Caco-2 (cell line): ENCODE measurements around the gene OGDH. TPM values are rescaled to one million over a fixed set of nuclear protein-coding genes. Genes with fewer than 3 reads are reported as not detected.

Source experiments
- BruUV-seq: library from RNA; stranded (reverse); fragments of 400-500 nt; replicated peaks from 2 replicates; lab custom pipeline; 2021; lab: Mats Ljungman, UMichigan
- CTCF ChIA-PET: fragments of 300-600 bp; sonication (Branson Sonifier 250); formaldehyde crosslinking; loops from one replicate; lab custom pipeline; 2022; ENCODE audit warnings: antibody characterized with exemption; lab: Charles Lee
- POLR2A ChIA-PET: fragments of 300-600 bp; sonication (Branson Sonifier 250); formaldehyde crosslinking; loops from one replicate; lab custom pipeline; 2022; ENCODE audit warnings: antibody characterized with exemption; lab: Charles Lee
- DNase-seq, 2 experiments: peaks; one replicate each; pipeline versions ENCODE4 v3.0.0 to v3.0.0-alpha.2; 2020 to 2022
- H3K27me3 ChIP-seq: replicated peaks from 2 replicates; pipeline ENCODE4 v1.6.0; 2011; ENCODE audit warnings: low read length; ENCODE audit not compliant: control insufficient read depth, insufficient read depth
- H3K36me3 ChIP-seq: 2 replicates; pipeline ENCODE4 v1.5.1; 2011; ENCODE audit warnings: low read length; ENCODE audit not compliant: control insufficient read depth, insufficient read depth
- H3K4me1 ChIP-seq: fragments of 250-450 bp; sonication (Bioruptor Pico); 2 replicates; pipeline ENCODE4 v1.5.1; 2020; ENCODE audit warnings: mild to moderate bottlenecking
- H3K4me3 ChIP-seq: 2 replicates; pipeline ENCODE4 v1.5.1; 2011; ENCODE audit warnings: low read depth, mild to moderate bottlenecking, control low read depth, low read length
- H3K9me3 ChIP-seq: fragments of 250-450 bp; sonication (Bioruptor Pico); 2 replicates; pipeline ENCODE4 v1.5.1; 2020; ENCODE audit warnings: mild to moderate bottlenecking, moderate library complexity
- H3K27ac Mint-ChIP-seq: one replicate; pipeline ENCODE4 v1.8.0; 2022; ENCODE audit warnings: mixed read lengths; ENCODE audit not compliant: unreplicated experiment
- H3K27me3 Mint-ChIP-seq: one replicate; pipeline ENCODE4 v1.8.0; 2022; ENCODE audit warnings: mixed read lengths; ENCODE audit not compliant: insufficient read depth, unreplicated experiment
- H3K36me3 Mint-ChIP-seq: one replicate; pipeline ENCODE4 v1.8.0; 2022; ENCODE audit warnings: mild to moderate bottlenecking, mixed read lengths; ENCODE audit not compliant: insufficient read depth, unreplicated experiment
- H3K4me1 Mint-ChIP-seq: one replicate; pipeline ENCODE4 v1.8.0; 2022; ENCODE audit warnings: low read depth, mixed read lengths; ENCODE audit not compliant: unreplicated experiment
- H3K4me3 Mint-ChIP-seq: one replicate; pipeline ENCODE4 v1.8.0; 2022; ENCODE audit warnings: mild to moderate bottlenecking, moderate library complexity, mixed read lengths; ENCODE audit not compliant: unreplicated experiment
- H3K9me3 Mint-ChIP-seq: one replicate; pipeline ENCODE4 v1.8.0; 2022; ENCODE audit warnings: mixed read lengths; ENCODE audit not compliant: unreplicated experiment
- intact Hi-C: fragments of 100-400 bp; cut with micrococcal nuclease; formaldehyde crosslinking; loops from one replicate; pipeline ENCODE4 v1.10.0; 2022; ENCODE audit not compliant: unreplicated experiment
- total RNA-seq: library from RNA; stranded (reverse); gene quantifications from 2 replicates; pipeline ENCODE4 v1.2.3, GENCODE V29; 2022
- TF ChIP-seq, protein P1 (sequence below), 2 experiments: fragments of 200-600 bp in 1 of 2; IDR thresholded peaks; 1 replicate in 1 of 2; 2 replicates in 1 of 2; pipeline versions ENCODE4 v1.5.1 to v1.8.0; 2011 to 2022; ENCODE audit warnings: antibody characterized with exemption in 1 of 2, control low read depth in 1 of 2, inconsistent platforms in 1 of 2, low read depth in 1 of 2, low read length in 1 of 2, mild to moderate bottlenecking in 1 of 2, moderate library complexity in 1 of 2; ENCODE audit not compliant: insufficient read depth in 1 of 2, severe bottlenecking in 1 of 2, unreplicated experiment in 1 of 2

Gene OGDH
- total RNA-seq, 1 experiment from 2014 or later = 62.1 TPM

DNA sequence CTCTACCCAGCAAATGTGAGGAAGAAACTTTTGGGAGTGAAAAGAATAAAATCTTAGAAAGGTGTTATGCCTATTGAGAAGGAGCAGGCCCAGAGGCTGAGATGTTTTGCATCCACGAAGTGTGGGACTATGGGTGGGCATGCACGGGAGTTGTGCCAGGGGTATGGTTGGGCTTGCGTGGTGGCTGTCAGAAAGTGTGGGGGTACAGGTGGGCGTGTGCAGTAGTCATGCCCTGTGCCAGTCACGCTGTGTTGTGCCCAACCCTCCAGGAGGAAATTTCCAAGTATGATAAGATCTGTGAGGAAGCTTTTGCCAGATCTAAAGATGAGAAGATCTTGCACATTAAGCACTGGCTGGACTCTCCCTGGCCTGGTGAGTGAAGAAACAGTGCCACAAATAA lies 89.3 kb downstream of the OGDH start:
- no peaks in the 10 kb centered on the region for H3K4me1 ChIP-seq
- no peak for DNase-seq
- TF ChIP-seq, protein P1, sequence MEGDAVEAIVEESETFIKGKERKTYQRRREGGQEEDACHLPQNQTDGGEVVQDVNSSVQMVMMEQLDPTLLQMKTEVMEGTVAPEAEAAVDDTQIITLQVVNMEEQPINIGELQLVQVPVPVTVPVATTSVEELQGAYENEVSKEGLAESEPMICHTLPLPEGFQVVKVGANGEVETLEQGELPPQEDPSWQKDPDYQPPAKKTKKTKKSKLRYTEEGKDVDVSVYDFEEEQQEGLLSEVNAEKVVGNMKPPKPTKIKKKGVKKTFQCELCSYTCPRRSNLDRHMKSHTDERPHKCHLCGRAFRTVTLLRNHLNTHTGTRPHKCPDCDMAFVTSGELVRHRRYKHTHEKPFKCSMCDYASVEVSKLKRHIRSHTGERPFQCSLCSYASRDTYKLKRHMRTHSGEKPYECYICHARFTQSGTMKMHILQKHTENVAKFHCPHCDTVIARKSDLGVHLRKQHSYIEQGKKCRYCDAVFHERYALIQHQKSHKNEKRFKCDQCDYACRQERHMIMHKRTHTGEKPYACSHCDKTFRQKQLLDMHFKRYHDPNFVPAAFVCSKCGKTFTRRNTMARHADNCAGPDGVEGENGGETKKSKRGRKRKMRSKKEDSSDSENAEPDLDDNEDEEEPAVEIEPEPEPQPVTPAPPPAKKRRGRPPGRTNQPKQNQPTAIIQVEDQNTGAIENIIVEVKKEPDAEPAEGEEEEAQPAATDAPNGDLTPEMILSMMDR (IDR thresholded peaks at IDR 0.05; ENCODE audit: insufficient read depth in 1 of 2, low read depth in 1 of 2, low read length in 1 of 2, severe bottlenecking in 1 of 2, unreplicated experiment in 1 of 2) = no peak
- CTCF ChIA-PET = no interaction called here
- peaks cover 65% of the 10 kb centered on the region for H3K36me3 Mint-ChIP-seq
- BruUV-seq = no TSS peak
- no peak overlapping the region for H3K4me3 Mint-ChIP-seq
- H3K4me3 ChIP-seq = no peak overlapping the region
- POLR2A ChIA-PET = no interaction called here
- no peak overlapping the region for H3K27ac Mint-ChIP-seq
- no peaks in the 10 kb centered on the region for H3K9me3 Mint-ChIP-seq
- intact Hi-C loops = no loop called here
- no peaks in the 10 kb centered on the region for H3K4me1 Mint-ChIP-seq
- no peaks in the 10 kb centered on the region for H3K9me3 ChIP-seq
- no peaks in the 10 kb centered on the region for H3K27me3 Mint-ChIP-seq
- H3K36me3 ChIP-seq = peaks cover 5% of the 10 kb centered on the region
- H3K27me3 ChIP-seq = no peaks in the 10 kb centered on the region

DNA sequence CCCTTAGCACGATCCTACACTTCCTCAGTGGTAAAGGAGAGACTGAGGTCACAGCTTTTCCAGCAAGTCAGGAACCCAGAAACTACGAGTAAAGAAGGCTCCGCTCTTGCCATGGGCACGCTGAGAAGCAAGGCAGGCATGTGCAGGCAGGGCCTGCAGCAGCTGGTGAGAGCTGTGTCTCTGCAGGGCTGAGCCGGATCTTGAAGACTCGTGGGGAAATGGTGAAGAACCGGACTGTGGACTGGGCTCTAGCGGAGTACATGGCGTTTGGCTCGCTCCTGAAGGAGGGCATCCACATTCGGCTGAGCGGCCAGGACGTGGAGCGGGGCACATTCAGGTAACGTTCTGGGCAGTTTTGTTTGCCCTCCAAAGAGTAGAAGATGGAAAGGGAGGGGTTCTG lies 90.3 kb downstream of the OGDH start:
- Mint-ChIP-seq H3K27ac (no peak overlapping the region), H3K4me3 (no peak overlapping the region), H3K4me1 (no peaks in the 10 kb centered on the region), H3K36me3 (peaks cover 66% of the 10 kb centered on the region), H3K27me3 (no peaks in the 10 kb centered on the region), H3K9me3 (no peaks in the 10 kb centered on the region)
- BruUV-seq = no TSS peak
- Histone ChIP-seq H3K4me1 (no peaks in the 10 kb centered on the region), H3K36me3 (peaks cover 5% of the 10 kb centered on the region), H3K9me3 (no peaks in the 10 kb centered on the region), H3K4me3 (no peak overlapping the region), H3K27me3 (no peaks in the 10 kb centered on the region)
- no peak for DNase-seq
- ChIA-PET CTCF (no interaction called here), POLR2A (no interaction called here)
- intact Hi-C loops = no loop called here
- TF ChIP-seq, protein P1 (IDR thresholded peaks at IDR 0.05; ENCODE audit: insufficient read depth in 1 of 2, low read depth in 1 of 2, low read length in 1 of 2, severe bottlenecking in 1 of 2, unreplicated experiment in 1 of 2) = no peak

DNA sequence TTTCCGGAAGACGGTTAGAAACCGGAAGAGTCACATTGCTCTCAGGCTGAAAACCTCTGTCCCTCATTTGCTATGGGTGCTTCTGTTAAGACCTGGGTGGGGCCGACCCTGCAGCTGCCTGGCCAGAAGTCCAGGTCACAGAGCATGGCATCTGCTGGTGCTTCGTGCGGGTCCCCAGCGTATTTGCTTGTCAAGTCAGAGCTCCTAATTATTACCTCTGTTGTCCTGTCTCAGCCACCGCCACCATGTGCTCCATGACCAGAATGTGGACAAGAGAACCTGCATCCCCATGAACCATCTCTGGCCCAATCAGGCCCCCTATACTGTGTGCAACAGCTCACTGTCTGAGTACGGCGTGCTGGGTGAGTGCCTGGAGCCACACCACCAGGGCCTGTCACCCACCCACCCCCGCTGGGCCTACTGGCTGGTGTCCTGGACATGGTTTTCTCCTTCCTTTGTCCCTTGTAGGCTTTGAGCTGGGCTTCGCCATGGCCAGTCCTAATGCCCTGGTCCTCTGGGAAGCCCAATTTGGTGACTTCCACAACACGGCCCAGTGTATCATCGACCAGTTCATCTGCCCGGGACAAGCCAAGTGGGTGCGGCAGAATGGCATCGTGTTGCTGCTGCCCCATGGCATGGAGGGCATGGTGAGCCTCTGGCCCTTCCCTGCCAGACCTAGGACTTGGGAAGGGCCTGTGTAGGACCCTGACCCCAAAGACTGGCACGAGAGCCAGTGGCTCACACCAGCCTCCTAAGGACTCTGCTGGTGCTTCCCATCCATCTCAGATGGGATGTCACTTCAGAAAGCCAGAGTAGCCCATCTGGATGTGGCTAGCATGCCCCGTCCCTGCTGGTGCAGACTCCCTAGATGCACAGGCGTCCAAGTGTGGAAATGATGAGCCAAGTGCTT lies 91.0 kb downstream of the OGDH start:
- H3K27ac Mint-ChIP-seq = no peak overlapping the region
- intact Hi-C loops = no loop called here
- no peaks in the 10 kb centered on the region for H3K27me3 Mint-ChIP-seq
- H3K4me1 Mint-ChIP-seq = no peaks in the 10 kb centered on the region
- no peak overlapping the region for H3K4me3 Mint-ChIP-seq
- no peak for DNase-seq
- ChIA-PET CTCF (no interaction called here), POLR2A (no interaction called here)
- no peaks in the 10 kb centered on the region for H3K4me1 ChIP-seq
- BruUV-seq = no TSS peak
- H3K36me3 ChIP-seq = peaks cover 7% of the 10 kb centered on the region
- no peaks in the 10 kb centered on the region for H3K9me3 Mint-ChIP-seq
- H3K9me3 ChIP-seq = no peaks in the 10 kb centered on the region
- no peaks in the 10 kb centered on the region for H3K27me3 ChIP-seq
- peaks cover 63% of the 10 kb centered on the region for H3K36me3 Mint-ChIP-seq
- TF ChIP-seq, protein P1 (IDR thresholded peaks at IDR 0.05; ENCODE audit: insufficient read depth in 1 of 2, low read depth in 1 of 2, low read length in 1 of 2, severe bottlenecking in 1 of 2, unreplicated experiment in 1 of 2) = no peak
- no peak overlapping the region for H3K4me3 ChIP-seq
